GM23338 (cell line): ENCODE data around the gene DAAM1. TPM values are rescaled to one million over a fixed set of nuclear protein-coding genes. Genes with fewer than 3 reads are reported as not detected.

Experiments
- ATAC-seq: fragments of 200-7000 bp; cut with Tn5 transposase; 3 replicates; pipeline ENCODE4 v1.9.1; 2020
- DNase-seq: peaks from one replicate; pipeline ENCODE4 v3.0.0-alpha.2; 2015; ENCODE audit warnings: low spot score
- H2AFZ ChIP-seq: fragments of 200-600 bp; sonication (generic); 2 replicates; pipeline ENCODE4 v1.8.0; 2016; ENCODE audit warnings: antibody characterized with exemption, mild to moderate bottlenecking, moderate library complexity
- H3F3A ChIP-seq: fragments of 200-600 bp; sonication (generic); replicated peaks from 2 replicates; pipeline ENCODE4 v1.8.0; 2017; ENCODE audit warnings: antibody characterized with exemption, mixed run types, low read depth
- H3K27ac ChIP-seq: fragments of 200-600 bp; sonication (generic); 2 replicates; pipeline ENCODE4 v1.6.1; 2016; ENCODE audit warnings: low read depth
- H3K27me3 ChIP-seq: fragments of 200-600 bp; sonication (generic); 2 replicates; pipeline ENCODE4 v1.8.0; 2016; ENCODE audit warnings: mild to moderate bottlenecking, mixed run types, moderate library complexity; ENCODE audit not compliant: insufficient read depth
- H3K36me3 ChIP-seq: fragments of 200-600 bp; sonication (generic); 2 replicates; pipeline ENCODE4 v1.8.0; 2016; ENCODE audit warnings: mild to moderate bottlenecking; ENCODE audit not compliant: insufficient read depth
- H3K4me1 ChIP-seq: fragments of 200-600 bp; sonication (generic); 2 replicates; pipeline ENCODE4 v1.8.0; 2016; ENCODE audit warnings: mild to moderate bottlenecking, moderate library complexity; ENCODE audit not compliant: insufficient read depth
- H3K4me2 ChIP-seq: fragments of 200-600 bp; sonication (generic); 2 replicates; pipeline ENCODE4 v1.7.1; 2017; ENCODE audit warnings: mixed run types
- H3K4me3 ChIP-seq: fragments of 200-600 bp; sonication (generic); 2 replicates; pipeline ENCODE4 v1.6.1; 2016; ENCODE audit warnings: mixed run types
- H3K79me2 ChIP-seq: fragments of 200-600 bp; sonication (generic); replicated peaks from 2 replicates; pipeline ENCODE4 v1.8.0; 2017; ENCODE audit warnings: mild to moderate bottlenecking; ENCODE audit not compliant: insufficient read depth
- H3K9me2 ChIP-seq: fragments of 200-600 bp; sonication (generic); 2 replicates; pipeline ENCODE4 v1.8.0; 2017; ENCODE audit not compliant: insufficient read depth
- H4K20me1 ChIP-seq: fragments of 200-600 bp; sonication (generic); replicated peaks from 2 replicates; pipeline ENCODE4 v1.8.0; 2017; ENCODE audit warnings: mild to moderate bottlenecking; ENCODE audit not compliant: insufficient read depth
- H3K27ac Mint-ChIP-seq: 2 replicates; pipeline ENCODE4 v1.8.0; 2020; ENCODE audit warnings: inconsistent platforms, mild to moderate bottlenecking, moderate library complexity, mixed read lengths
- H3K27me3 Mint-ChIP-seq: 3 replicates; pipeline ENCODE4 v1.8.0; 2022; ENCODE audit warnings: low read depth, mild to moderate bottlenecking, moderate library complexity, mixed read lengths, inconsistent platforms; ENCODE audit not compliant: insufficient read depth, poor library complexity
- H3K36me3 Mint-ChIP-seq: 3 replicates; pipeline ENCODE4 v1.8.0; 2021; ENCODE audit warnings: low read depth, mild to moderate bottlenecking, inconsistent platforms, moderate library complexity, mixed read lengths
- H3K4me1 Mint-ChIP-seq: 3 replicates; pipeline ENCODE4 v1.8.0; 2020; ENCODE audit warnings: mild to moderate bottlenecking, inconsistent platforms, mixed read lengths
- H3K4me3 Mint-ChIP-seq: 3 replicates; pipeline ENCODE4 v1.8.0; 2021; ENCODE audit warnings: moderate library complexity, mild to moderate bottlenecking, inconsistent platforms, mixed read lengths
- H3K9me3 Mint-ChIP-seq: 3 replicates; pipeline ENCODE4 v1.8.0; 2020; ENCODE audit warnings: moderate library complexity, mild to moderate bottlenecking, inconsistent platforms, mixed read lengths
- CREB1 ChIP-seq: fragments of 250-450 bp; sonication (Bioruptor Pico); IDR thresholded peaks from 2 replicates; pipeline ENCODE4 v1.5.0; 2020; ENCODE audit warnings: low read depth, mild to moderate bottlenecking, moderate library complexity
- CTCF ChIP-seq, 2 experiments: fragments of 200-600 bp in 1 of 2; sonication (generic) in 1 of 2; conservative IDR thresholded peaks; 2 replicates each; pipeline versions ENCODE4 v1.5.1 to v1.6.1; 2016 to 2017; ENCODE audit warnings: antibody characterized with exemption in 2 of 2, low read depth in 2 of 2, mild to moderate bottlenecking in 2 of 2, moderate library complexity in 1 of 2
- ETS1 ChIP-seq: IDR thresholded peaks from 2 replicates; pipeline ENCODE4 v1.6.1; 2016; ENCODE audit warnings: antibody characterized with exemption
- EZH2 ChIP-seq: fragments of 200-600 bp; sonication (generic); IDR thresholded peaks from one replicate; pipeline ENCODE4 v1.8.0; 2017; ENCODE audit warnings: antibody characterized with exemption, mild to moderate bottlenecking, low read depth; ENCODE audit not compliant: unreplicated experiment
- EZH2phosphoT487 ChIP-seq: fragments of 200-600 bp; sonication (generic); IDR thresholded peaks from one replicate; pipeline ENCODE4 v1.8.1; 2018; ENCODE audit warnings: antibody characterized with exemption; ENCODE audit not compliant: unreplicated experiment
- JUNB ChIP-seq: IDR thresholded peaks from one replicate; pipeline ENCODE4 v1.6.1; 2016; ENCODE audit warnings: antibody characterized with exemption; ENCODE audit not compliant: unreplicated experiment
- NANOG ChIP-seq: IDR thresholded peaks from 2 replicates; pipeline ENCODE4 v1.6.1; 2016; ENCODE audit warnings: antibody characterized with exemption, borderline replicate concordance
- POLR2AphosphoS5 ChIP-seq: IDR thresholded peaks from 2 replicates; pipeline ENCODE4 v1.6.1; 2016; ENCODE audit warnings: antibody characterized with exemption, low read depth
- REST ChIP-seq: IDR thresholded peaks from one replicate; pipeline ENCODE4 v1.6.1; 2018; ENCODE audit warnings: antibody characterized with exemption; ENCODE audit not compliant: unreplicated experiment
- STAT1 ChIP-seq: IDR thresholded peaks from one replicate; pipeline ENCODE4 v1.6.1; 2016; ENCODE audit warnings: antibody characterized with exemption; ENCODE audit not compliant: unreplicated experiment
- ZNF331 ChIP-seq: fragments of 250-450 bp; sonication (Bioruptor Pico); IDR thresholded peaks from 2 replicates; pipeline ENCODE4 v1.5.0; 2020; ENCODE audit warnings: low read depth, mild to moderate bottlenecking, moderate library complexity
- ZNF462 ChIP-seq: fragments of 250-450 bp; sonication (Bioruptor Pico); IDR thresholded peaks from 2 replicates; pipeline ENCODE4 v1.5.0; 2020; ENCODE audit warnings: mild to moderate bottlenecking, moderate library complexity
- polyA plus RNA-seq: library from polyadenylated mRNA; unstranded; fragments of >200 nt; fragmentation: Nextera tagmentation; extraction: Ambion mirVana; gene quantifications from 2 replicates; pipeline ENCODE4 v1.2.1, GENCODE V29; 2016
- total RNA-seq: library from RNA; depleted of rRNA; stranded (reverse); fragments of >200 nt; shearing (Covaris generic); gene quantifications from 2 replicates; pipeline ENCODE4 v1.2.3, GENCODE V29; 2014

Gene DAAM1
- total and polyA plus RNA-seq, 2 experiments from 2014 or later: 36.3 to 42.1 TPM

- TF ChIP-seq JUNB: no peak
- TF ChIP-seq NANOG: no peak
- no peak for TF ChIP-seq STAT1
Observed at GRCh38 chr14:59280961-59281360, 92.5 kb downstream of the DAAM1 start (continued).

GRCh38 chr14:59281609-59282377 is 93.3 kb downstream of the DAAM1 start:
- DNase-seq (no peak), ATAC-seq (no peak)
- Mint-ChIP-seq H3K4me3 (no peak overlapping the region), H3K4me1 (peaks cover 19% of the 10 kb centered on the region), H3K27me3 (peaks cover 4% of the 10 kb centered on the region), H3K9me3 (peaks cover 26% of the 10 kb centered on the region; the same call in 2 of the 3 replicates), H3K36me3 (peaks cover 28% of the 10 kb centered on the region), H3K27ac (no peak overlapping the region)
- Histone ChIP-seq H3K9me2 (no peaks in the 10 kb centered on the region; the same call in 1 of the 2 replicates), H3K4me2 (no peak overlapping the region), H3K4me3 (no peak overlapping the region), H3K79me2 (no peaks in the 10 kb centered on the region), H3K36me3 (no peaks in the 10 kb centered on the region), H3K4me1 (no peaks in the 10 kb centered on the region), H3F3A (no peaks in the 10 kb centered on the region), H2AFZ (no peak overlapping the region), H3K27ac (no peak overlapping the region), H4K20me1 (no peaks in the 10 kb centered on the region), H3K27me3 (no peaks in the 10 kb centered on the region)
- TF ChIP-seq ZNF331 (CRISPR knock-in tag) (no peak), POLR2AphosphoS5 (no peak), EZH2 (no peak), NANOG (no peak), CTCF (conservative IDR thresholded peaks at IDR 0.05; ENCODE audit: low read depth in 2 of 2) (no peak), CREB1 (CRISPR knock-in tag) (no peak), ETS1 (no peak), STAT1 (no peak), EZH2phosphoT487 (no peak), REST (no peak), JUNB (no peak), ZNF462 (CRISPR knock-in tag) (no peak)
